ENCODE data around the gene MOB1B.
"Not testable (repeated sequence)": the region's sequence is repeated elsewhere in the genome, so short reads cannot be mapped to it uniquely, and the experiment has no call there.

MOB1B gene

DNA sequence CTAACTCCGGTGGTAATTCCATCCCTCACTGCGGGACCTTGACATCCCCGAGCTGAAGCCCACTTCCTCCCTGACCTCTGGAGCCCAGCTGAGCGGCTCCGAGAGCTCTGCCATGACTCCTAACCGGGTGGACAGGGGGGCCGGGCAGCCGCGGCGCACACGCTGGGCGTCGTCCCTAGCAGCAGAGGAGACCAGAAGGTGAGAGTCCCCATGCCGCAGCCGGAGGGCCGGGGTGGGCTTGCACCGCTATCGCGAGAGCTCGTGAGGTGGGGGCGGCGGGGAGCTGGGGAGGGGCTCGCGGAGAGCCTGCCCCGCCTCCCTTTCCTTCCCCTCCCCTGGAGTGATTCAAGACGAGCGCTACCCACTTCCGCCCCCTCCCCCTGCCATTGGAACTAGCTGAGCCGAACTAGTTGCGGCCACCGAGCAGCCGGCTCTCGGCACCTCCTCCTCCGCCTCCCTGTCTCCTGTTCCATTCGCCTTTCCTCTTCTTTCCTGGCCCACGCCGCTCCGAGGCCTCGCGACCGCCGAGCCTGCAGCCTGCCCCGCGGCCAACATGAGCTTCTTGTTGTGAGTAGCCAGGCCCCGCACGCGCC lies at the start of gene MOB1B:
Gene MOB1B (plus strand): TSS at position 386 of the 593 bp plus-strand sequence. CDS start 168 bp downstream, at position 554.
- DNase-seq, result peak; percentile 55 to 74 (median 68)

DNA sequence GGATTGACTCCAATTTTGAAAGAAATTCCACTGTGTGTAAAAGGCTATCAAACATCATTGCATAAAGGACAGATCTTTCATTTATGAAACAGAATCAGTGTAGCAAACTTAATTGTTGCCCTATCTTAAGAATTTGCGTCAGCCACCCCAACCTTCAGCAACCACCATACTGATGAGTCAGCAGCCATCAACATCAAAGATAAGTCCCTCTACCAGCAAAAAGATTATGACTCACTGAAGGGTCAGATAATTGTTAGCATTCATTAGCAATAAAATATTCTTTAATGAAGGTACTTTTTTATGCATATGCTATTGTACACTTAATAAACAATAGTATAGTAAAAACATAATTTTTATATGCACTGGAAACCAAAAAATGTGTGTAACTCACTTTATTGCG lies 46.7 kb upstream of the MOB1B start:
- no peak for DNase-seq

DNA sequence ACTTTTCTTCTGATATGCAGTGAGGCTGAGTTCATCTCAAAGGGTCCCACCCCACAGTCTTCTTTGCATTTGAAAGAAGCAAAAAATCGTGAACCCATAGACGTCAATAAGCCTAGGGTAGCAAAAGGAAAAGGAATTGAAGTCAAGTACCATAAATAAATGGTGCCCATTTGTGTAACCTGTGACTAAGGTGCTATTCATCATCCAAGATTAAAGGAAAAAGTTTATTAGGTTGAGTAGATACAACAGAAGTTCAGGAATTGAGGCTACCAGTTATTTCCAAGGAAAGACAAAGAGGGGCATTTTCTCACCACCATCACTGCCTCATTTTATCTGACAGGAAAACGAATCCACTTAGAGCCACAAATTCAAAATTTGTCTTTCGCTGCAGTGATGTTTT lies 43.7 kb upstream of the MOB1B start:
- DNase-seq, result no peak

DNA sequence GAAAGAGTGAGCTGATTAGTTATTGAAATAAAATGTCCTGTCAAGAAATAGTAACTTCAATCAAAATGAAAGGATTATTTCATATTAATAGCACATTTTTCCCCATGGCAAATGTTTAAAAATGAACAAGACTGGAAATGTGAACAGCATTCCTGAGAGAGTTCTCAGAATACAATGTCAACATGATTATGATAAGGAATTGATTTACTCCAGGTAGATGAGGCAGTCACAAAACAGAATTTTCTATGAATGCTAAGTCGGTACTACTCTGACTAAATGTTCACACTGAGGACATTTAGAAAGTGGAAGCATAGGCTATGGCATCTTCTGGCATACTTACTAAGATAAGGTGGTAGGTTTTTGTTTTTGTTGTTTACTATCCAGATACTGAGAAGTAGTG lies 43.1 kb upstream of the MOB1B start:
- DNase-seq, result no peak

DNA sequence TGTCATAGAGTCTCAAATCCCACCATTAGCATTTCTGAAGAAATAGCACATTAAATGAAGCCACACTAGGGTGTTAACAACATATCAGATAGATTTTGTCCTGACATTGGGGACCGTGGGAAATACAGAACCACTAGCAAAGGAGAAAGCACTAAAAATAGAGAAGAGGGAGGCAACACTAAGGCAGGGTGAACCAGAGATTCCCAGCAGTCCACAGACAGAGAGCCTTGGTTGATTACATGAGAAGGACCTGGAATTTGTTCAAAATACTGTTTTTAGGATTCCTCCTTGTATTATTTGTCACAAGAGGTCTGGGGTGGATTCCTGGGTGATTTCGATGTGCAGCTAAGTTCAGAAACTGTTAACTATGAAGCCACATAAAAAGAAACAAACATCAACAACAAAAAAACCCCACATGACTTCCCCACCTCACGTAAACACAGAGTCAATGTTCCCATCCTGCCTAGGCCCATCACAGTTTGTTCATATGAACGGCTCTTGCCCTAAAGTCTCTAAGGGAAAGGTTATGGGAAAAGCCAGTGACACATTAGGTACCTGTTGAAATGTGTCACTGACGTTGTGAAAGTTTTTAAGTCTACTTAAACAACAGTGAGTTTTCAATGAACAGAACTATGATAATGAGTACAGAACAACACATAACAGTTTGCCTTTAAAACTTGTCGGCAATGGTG lies 38.9 kb upstream of the MOB1B start:
- DNase-seq, result no peak

DNA sequence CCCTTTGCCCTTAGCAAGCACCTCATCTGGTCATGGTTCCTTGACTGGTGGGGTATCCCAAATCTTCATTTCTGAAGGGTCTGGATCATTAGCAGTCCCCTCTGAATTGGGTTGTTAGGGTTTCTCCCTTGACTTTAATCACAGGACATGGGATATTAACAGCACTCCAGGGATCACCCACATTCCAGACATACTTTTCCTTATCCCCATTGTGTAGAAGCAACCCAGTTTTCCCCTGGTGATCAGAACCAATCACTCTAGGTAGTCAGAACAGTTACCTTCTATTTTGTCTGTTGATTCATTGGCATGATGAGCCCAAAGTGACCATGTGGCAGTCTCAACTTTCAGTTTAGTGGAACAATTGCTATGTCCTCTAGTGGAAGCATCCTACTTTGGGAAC lies 33.4 kb upstream of the MOB1B start:
- no peak for DNase-seq

DNA sequence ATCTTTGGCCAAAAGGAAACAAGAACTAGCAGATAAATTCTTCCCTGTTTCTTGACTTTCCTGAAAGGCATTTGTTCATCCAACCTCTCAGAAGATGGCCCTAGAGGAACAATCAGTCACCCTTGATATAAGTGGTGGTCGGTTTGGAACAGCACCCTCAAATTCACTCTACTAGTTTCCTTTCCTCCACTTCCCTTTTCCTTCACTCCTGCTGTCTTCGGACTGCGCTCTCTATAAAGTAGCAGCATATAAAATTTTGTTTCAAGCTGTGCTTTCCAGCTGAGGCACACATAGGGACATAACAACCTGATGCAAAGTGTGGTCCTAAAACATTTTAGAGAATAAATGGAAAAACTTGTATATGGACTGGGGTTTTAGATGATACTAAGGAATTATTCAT lies 29.0 kb upstream of the MOB1B start:
- no peak for DNase-seq

DNA sequence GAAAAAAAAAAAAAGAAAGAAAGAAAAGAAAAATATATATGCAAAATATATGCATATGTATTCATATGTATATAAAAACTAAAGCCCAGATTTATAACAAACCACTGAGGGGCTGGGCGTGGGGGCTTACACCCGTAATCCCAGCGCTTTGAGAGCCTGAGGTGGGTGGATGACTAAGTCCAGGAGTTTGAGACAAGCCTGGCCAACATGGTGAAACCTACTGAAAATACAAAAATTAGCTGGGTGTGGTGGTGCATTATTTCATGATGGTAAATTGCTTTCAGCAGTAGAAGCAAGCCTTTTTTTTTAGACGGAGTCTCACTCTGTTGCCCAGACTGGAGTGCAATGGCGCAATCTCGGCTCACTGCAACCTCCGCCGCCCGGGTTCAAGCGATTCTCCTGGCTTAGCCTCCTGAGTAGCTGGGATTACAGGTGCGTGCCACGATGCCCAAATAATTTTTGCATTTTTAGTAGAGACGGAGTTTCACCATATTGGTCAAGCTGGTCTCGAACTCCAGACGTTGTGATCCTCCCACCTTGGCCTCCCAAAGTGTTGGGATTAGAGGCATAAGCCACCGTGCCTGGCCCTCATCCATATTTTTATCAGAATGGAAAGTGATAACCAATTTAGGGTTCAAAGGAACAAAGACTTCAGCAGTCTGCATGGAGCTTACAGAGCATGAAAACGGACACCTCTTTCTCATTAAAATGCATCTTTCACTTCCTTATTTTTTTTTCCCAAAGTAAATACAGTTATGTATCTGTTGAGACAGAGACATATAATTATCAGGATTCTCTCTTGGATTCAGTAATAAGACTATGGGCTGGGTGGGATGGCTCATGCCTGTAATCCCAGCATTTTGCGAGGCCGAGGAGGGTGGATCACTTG lies 27.7 kb upstream of the MOB1B start:
- no peak for DNase-seq

DNA sequence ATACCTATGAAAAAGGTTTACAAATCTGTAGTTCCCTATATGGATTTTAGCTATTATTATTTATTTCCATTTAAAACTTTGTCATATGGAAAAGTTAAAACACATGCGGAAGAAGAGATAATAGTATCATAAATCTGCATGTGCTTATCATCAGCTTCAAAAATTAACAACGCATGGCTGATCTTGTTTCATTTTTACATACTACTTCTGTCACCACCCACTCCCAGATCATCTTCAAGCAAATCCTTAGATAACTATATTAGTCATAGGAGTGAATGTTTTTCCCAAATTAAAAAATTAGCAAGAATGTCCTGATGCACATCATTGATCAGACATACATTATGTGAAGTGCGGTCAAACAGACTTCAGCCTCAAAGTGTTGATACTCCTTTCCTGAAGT lies 24.6 kb upstream of the MOB1B start:
- no peak for DNase-seq

DNA sequence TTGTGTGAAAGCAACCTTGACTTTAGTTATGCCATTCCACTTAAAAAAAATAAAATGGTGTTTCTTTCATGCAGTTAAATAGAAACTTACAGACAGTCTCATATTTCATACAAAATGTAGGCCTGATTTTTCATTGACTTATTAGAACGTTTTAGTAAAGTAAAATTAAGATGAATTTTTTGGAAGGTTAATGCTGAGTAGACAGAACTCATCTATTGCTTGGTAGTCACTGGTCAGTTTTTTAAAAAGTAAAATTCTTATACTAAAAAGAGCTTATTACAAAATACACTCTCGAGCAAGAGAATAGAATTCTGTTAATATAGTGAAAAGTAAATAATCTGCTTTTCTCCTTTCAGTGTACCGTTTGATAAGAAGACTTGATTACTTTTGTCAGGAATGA lies 21.4 kb upstream of the MOB1B start:
- no peak for DNase-seq

DNA sequence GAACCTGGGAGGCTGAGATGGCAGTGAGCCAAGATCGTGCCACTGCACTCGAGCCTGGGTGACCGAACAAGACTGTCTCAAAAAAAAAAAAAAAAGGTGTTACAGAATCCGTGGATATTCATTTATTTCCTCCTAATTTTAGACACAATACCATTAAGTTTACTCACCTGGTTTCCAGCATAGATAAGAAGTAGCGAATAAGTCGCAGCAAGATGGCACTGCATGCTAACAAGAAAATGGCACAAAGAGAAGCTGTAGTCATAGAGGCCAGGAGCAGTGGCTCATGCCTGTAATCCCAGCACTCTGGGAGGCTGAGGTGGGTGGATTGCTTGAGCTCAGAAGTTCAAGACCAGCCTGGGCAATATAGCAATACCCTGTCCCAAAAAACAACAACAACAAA lies 17.0 kb upstream of the MOB1B start:
- DNase-seq, result no peak

DNA sequence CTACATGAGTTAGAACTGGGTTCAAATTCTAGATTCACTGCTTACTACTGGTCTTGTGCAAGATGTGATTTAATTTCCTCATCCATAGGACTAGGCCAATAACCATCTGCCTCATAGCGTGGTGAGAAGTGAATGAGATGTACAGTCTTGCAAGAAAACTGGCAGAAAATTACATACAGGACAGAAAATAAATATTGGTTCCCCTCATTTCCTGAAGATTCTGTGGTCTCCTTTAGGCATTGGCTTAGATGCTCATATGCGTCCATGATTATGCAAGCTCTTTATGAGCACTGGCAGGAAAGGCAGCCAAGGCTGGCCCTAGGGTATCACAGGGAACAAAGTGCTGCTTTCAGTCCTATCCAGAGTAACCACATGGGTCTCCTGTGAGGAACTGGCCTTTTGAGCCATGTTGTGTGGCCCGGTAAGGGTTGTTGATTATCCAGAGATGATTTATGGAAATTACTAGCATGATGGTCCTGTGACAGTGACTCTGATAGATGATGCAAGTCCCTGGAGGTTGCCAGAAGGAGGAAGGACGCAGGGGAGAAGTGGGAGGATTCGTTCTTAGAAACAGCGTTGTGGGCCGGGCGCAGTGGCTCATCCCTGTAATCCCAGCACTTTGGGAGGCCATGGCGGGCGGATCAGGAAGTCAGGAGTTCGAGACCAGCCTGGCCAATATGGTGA lies 9.9 kb upstream of the MOB1B start:
- no peak for DNase-seq

DNA sequence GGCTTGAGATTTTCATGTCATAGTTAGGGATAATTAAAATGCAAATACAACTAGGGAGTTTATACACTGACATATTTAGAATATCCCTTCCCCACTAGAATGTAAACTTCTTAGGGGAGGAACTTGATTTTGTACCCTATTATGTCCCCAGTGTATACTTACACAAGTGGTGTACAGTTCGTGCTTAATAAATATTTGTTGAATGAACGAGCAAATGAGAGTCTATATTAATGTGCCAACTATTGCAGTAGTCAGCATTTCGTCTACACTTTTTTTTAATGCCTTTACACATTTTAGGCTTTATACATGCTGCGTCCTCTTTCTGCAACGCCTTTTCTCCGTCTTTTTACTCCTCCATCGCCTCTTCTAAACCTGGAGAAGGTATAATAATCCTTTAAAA lies 8.4 kb upstream of the MOB1B start:
- no peak for DNase-seq

DNA sequence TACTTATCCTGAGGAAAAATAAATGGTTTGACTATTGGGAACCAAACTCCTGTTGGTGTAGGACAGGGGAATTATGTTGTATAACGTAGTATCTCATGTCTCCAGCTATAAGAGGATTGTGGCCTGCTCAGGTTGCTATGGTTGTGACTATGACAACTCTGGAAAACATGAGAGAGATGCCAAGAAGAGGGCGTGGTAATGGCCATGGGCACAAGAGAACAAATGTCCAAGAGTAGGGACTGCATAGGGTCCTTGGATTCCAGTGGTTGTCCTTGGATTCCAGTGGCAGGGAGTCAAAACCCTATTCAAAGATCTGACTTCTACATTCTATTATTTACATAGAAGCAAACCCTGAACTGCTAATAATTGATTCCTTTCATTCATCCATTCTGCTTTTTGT lies 6.8 kb upstream of the MOB1B start:
- DNase-seq, result no peak

DNA sequence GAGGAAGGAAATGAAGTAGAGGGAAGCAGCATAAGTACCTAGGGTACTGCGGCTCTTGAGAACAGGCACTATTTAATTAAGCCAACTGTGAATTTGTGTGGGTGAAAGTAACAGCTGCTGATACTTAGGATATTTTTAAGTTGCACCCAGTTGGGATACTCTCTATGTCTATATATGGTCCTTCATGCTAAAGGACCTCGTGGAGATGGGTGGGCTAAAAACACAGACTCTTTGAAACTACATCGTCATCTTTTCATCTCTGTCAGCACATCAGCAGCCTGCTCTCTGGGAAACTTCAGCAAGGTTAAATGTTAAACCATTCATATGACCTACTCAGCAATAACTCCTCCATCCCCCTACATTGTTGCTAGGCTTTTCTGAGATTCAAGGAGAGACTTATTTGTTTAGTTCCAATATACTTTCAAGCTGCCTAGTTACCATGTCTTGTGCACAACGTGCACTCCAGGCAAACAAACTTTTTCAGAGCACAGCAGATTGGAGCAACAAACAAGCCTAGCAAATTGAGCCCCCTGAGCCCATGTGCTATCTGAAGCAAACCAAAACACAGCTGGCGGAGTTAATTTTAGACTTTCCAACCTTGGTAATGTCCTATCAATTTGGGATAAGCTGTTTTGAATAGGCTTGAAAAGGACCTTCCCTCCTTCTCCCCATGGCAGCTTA lies 6.2 kb upstream of the MOB1B start:
- DNase-seq, result no peak

DNA sequence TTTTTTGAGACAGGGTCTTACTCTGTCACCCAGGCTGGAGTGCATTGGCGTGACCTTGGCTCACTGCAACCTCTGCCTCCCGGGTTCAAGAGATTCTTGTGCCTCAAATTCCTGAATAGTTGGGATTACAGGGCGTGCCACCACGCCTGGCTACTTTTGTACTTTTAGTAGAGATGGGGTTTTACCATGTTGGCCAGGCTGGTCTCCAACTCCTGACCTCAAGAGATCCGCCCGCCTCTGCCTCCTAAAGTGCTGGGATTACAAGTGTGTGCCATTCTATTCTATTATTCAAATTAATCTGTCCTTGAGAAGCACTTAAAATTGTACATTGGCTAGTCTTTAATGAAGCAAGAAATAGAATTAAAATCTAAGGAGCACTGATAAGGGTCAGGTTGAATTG lies 3.6 kb upstream of the MOB1B start:
- not testable (repeated sequence) for DNase-seq

DNA sequence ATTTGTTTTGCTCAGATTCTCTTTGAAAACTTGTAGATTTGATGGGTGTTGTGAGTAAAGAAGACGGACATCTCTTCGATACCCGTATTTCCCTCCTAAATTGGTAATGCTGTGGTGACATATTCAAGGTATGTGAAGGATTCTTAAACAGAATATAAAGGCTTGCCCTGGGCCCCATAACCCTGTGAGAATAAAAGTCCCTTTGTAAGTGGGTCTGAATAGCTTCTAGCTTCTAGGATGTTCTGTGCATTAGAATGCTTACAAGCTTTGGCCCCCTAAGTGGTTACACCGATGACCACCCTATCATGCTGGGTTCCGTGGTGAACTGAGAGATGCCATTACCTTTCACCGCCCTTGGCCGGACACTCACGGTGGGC lies 574 bp upstream of the MOB1B start:
- DNase-seq, result no peak

DNA sequence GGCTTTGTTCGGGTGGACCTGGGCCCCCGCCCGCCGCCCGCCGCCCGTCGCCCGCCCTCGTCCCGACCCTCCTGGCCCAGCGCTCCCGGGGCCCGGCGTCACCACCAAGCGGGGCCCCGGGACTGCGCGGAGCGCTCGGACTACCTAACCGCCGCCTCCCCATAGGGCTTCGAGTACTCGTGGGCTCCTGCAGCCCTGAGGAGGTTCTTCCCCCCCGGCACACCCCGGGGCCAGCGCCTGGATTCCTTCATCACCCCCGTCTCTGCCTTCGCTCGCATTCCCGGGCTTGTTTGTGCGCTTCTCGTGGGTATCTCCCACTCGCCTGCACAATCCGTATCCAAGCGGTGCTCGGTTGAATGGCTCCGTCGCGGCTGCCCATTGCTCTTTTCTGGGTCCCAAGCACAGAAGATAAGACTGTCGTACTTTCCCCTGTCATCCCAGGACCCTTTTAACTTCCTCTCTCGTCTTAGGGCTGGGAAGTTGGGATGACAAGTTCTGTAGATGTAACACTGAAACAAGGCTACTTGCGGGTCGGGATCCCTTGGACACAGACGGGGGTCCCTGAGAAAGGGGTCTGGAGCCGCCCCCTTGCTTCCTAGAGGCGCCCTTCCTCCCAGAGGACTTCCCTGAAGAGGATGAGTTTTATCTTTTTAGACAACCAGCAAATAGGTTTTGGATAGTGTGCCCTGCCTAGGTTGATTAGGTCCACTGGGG lies 565 bp downstream of the MOB1B start:
- peak in 2 of 4 experiments; percentile 1 to 7 for DNase-seq

DNA sequence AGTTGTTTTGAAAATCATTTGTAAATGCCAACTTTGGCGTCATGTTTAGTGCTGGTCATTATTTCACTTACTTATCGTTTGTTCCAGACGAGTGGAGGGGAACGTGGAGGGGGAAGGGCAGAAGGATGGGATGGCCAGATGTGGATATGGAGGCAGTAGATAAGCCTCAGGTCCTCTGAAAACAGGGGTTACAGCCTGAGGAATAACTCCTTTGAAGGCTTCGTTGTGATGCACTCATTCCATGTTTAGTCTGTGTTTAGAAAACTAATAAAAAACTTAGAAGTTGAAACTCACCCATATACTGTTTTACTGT lies 1.1 kb downstream of the MOB1B start:
- DNase-seq, result no peak

DNA sequence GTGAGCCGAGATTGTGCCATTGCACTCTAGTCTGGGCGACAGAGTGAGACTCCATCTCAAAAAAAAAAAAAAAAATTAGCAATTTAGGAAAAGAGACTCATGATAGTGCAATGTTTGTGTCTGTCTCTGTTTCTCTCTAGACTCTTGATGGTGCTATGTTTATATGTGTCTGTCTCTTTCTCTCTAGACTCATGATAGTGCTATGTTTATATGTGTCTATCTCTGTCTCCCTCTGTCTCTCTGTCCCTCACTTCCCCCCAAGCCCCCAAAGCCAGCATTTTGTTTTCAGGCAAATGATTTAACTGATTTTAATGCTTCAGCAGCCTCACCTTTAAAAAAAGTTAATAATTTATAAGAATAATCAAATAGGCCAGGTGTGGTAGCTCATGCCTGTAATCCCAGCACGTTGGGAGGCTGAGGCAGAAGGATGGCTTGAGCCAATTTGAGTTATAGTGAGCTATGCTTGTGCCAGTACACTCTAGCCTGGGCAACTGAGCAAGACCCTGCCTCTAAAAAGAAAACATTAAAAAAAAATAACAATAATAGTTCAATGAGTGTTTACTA lies 6.9 kb downstream of the MOB1B start:
- no peak for DNase-seq

DNA sequence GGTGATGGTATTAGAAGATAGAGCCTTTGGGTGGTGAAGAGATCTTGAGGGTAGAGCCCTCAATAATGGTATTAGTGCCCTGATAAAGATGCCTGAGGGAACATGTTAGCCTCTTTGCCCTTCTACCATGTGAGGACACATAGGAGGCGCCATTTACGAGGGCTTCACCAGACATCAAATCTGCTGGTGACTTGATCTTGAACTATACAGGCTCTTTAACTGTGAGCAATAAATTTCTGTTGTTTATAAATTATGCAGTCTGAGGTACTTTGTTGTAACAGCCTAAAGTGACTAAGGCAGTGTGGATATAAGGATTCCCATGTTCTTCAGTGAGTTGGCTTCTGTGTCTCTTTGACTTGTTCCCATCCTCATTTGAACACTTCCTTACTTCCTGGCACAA lies 11.8 kb downstream of the MOB1B start:
- DNase-seq, result no peak

DNA sequence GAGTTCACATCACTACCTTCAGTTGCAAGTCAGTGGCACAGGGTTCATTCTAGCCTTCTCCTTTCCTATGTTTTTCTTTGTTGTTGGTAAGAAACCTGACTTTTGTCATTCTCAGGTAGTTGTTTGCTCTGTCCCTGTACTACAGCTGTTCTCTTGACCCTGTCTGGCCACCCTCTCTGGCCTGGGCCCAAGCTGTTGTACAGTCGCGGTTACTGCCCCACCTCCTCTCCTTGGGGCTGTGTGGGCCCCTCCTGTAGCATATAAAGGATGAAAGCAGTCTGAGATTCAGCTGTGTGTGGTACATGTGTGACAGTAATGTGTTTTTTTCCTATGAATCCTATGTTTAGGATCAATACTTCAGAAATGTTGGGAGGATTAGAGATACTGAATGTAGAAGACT lies 12.5 kb downstream of the MOB1B start:
- no peak for DNase-seq

Measured in activated CD4-positive, CD25-positive, alpha-beta regulatory T cell (primary cell).